Right hindlimb (tissue), 1 donor: Measurements from ENCODE around the gene PANK4.
A peak's percentile ranks its signal among the peaks of the same experiment; 100 is the strongest.
"Not testable (repeated sequence)": the region's sequence is repeated elsewhere in the genome, so short reads cannot be mapped to it uniquely, and the experiment has no call there.

Source experiments
- DNase-seq: peaks from one replicate; pipeline ENCODE4 v3.0.0-alpha.2; 2018

The PANK4 gene

GRCh38 chr1:2558420-2558819 lies 32.0 kb upstream of the PANK4 start:
- no peak for DNase-seq

- DNase-seq: no peak
Observed at GRCh38 chr1:2557482-2558400, 31.3 kb upstream of the PANK4 start.

- DNase-seq: no peak
Observed at GRCh38 chr1:2556678-2557481, 30.5 kb upstream of the PANK4 start.

- DNase-seq: peak; percentile 64
Observed at GRCh38 chr1:2556277-2556677, 29.9 kb upstream of the PANK4 start, which contains the start of gene TNFRSF14. TNFRSF14 (plus strand) TSS chr1:2556371; CDS start chr1:2556665, 294 bp downstream.

GRCh38 chr1:2555634-2556276 lies 29.4 kb upstream of the PANK4 start:
- peak; percentile 56 for DNase-seq

GRCh38 chr1:2554621-2555387 lies 28.4 kb upstream of the PANK4 start:
- peak; percentile 56 for DNase-seq

- DNase-seq: no peak
Observed at GRCh38 chr1:2553871-2554620, 27.6 kb upstream of the PANK4 start.

- DNase-seq: not testable (repeated sequence)
Observed at GRCh38 chr1:2553076-2553475, 26.7 kb upstream of the PANK4 start.

- DNase-seq: no peak
Observed at GRCh38 chr1:2552189-2552588, 25.8 kb upstream of the PANK4 start.

GRCh38 chr1:2551544-2551943 lies 25.1 kb upstream of the PANK4 start:
- DNase-seq: not testable (repeated sequence)

- not testable (repeated sequence) for DNase-seq
Observed at GRCh38 chr1:2550309-2550861, 24.0 kb upstream of the PANK4 start.

- not testable (repeated sequence) for DNase-seq
Observed at GRCh38 chr1:2549367-2550029, 23.1 kb upstream of the PANK4 start.

- peak; percentile 84 for DNase-seq
Observed at GRCh38 chr1:2548068-2548589, 21.7 kb upstream of the PANK4 start.

- DNase-seq: no peak
Observed at GRCh38 chr1:2547210-2548067, 21.0 kb upstream of the PANK4 start.

GRCh38 chr1:2546515-2547209 lies 20.3 kb upstream of the PANK4 start:
- peak; percentile 77 for DNase-seq

- DNase-seq: peak; percentile 80
Observed at GRCh38 chr1:2545754-2546514, 19.5 kb upstream of the PANK4 start.

- DNase-seq: no peak
Observed at GRCh38 chr1:2544875-2545640, 18.7 kb upstream of the PANK4 start.
